GM21360 (cell line): ENCODE data around the gene NPY4R2.
"Not testable (repeated sequence)": the region's sequence is repeated elsewhere in the genome, so short reads cannot be mapped to it uniquely, and the experiment has no call there.

Source experiments
- ATAC-seq: cut with Tn5 transposase; IDR thresholded peaks from one replicate; pipeline ENCODE4 v1.9.1; 2021; ENCODE audit warnings: mild to moderate bottlenecking, moderate library complexity; ENCODE audit not compliant: unreplicated experiment

Gene NPY4R2

GRCh38 chr10:47918475-47918874, at the start of gene NPY4R2:
Gene NPY4R2 (plus strand): TSS chr10:47918662. CDS start chr10:47921988, 3,326 bp downstream.
- not testable (repeated sequence) for ATAC-seq

- not testable (repeated sequence) for ATAC-seq
Measured at GRCh38 chr10:47870887-47871286, 47.6 kb upstream of the NPY4R2 start.

- ATAC-seq = not testable (repeated sequence)
Measured at GRCh38 chr10:47871485-47872180, 46.8 kb upstream of the NPY4R2 start.

GRCh38 chr10:47872236-47872635, 46.2 kb upstream of the NPY4R2 start:
- ATAC-seq = not testable (repeated sequence)

- not testable (repeated sequence) for ATAC-seq
Measured at GRCh38 chr10:47884239-47884638, 34.2 kb upstream of the NPY4R2 start.

GRCh38 chr10:47884934-47885333, 33.5 kb upstream of the NPY4R2 start:
- ATAC-seq = not testable (repeated sequence)

GRCh38 chr10:47886356-47886755, 32.1 kb upstream of the NPY4R2 start:
- ATAC-seq = not testable (repeated sequence)

- ATAC-seq = not testable (repeated sequence)
Measured at GRCh38 chr10:47886827-47887226, 31.6 kb upstream of the NPY4R2 start.

- not testable (repeated sequence) for ATAC-seq
Measured at GRCh38 chr10:47890737-47891136, 27.7 kb upstream of the NPY4R2 start.

- not testable (repeated sequence) for ATAC-seq
Measured at GRCh38 chr10:47892494-47893261, 25.8 kb upstream of the NPY4R2 start.

- ATAC-seq = not testable (repeated sequence)
Measured at GRCh38 chr10:47894571-47894970, 23.9 kb upstream of the NPY4R2 start.

- ATAC-seq = not testable (repeated sequence)
Measured at GRCh38 chr10:47897813-47898212, 20.6 kb upstream of the NPY4R2 start.

- ATAC-seq = not testable (repeated sequence)
Measured at GRCh38 chr10:47909333-47909732, 9.1 kb upstream of the NPY4R2 start.

GRCh38 chr10:47910486-47910885, 8.0 kb upstream of the NPY4R2 start:
- ATAC-seq = not testable (repeated sequence)

- ATAC-seq = not testable (repeated sequence)
Measured at GRCh38 chr10:47914052-47914451, 4.4 kb upstream of the NPY4R2 start.

GRCh38 chr10:47915849-47916548, 2.5 kb upstream of the NPY4R2 start:
- not testable (repeated sequence) for ATAC-seq

- not testable (repeated sequence) for ATAC-seq
Measured at GRCh38 chr10:47920610-47921009, 2.1 kb downstream of the NPY4R2 start.

- not testable (repeated sequence) for ATAC-seq
Measured at GRCh38 chr10:47922503-47922902, 4.0 kb downstream of the NPY4R2 start.

GRCh38 chr10:47924628-47925027, 6.2 kb downstream of the NPY4R2 start:
- not testable (repeated sequence) for ATAC-seq

- ATAC-seq = not testable (repeated sequence)
Measured at GRCh38 chr10:47927147-47927916, 8.9 kb downstream of the NPY4R2 start.
